Inflammatory macrophage treated with lipopolysaccharide for 1 hour (primary cell): Measurements from ENCODE around the gene ZBTB25.

Source experiments
- DNase-seq, 2 donors: peaks; one replicate each; pipeline ENCODE4 v3.0.0-alpha.2; 2020 to 2022

Gene ZBTB25

DNA sequence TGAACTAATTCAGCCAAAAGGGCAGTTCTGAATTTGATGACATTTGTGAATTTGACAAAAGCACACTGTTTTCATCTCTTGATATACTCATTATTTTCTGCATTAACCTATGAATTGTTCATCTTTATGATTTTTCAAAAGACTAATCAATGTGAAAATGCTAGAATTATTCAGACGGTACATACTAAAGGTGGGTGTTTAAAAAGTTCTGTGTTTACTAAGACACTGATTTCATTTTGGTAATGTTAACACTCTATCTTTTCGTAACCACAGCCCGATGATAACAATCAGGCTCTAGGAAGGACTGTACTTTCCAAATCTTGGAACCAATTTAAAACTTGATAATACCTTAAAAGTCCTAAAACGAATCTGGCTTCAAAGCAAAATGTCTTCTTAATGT lies 28.9 kb downstream of the ZBTB25 start:
- no peak for DNase-seq

- no peak for DNase-seq
Observed at GRCh38 chr14:64474041-64474440, 29.6 kb downstream of the ZBTB25 start.

DNA sequence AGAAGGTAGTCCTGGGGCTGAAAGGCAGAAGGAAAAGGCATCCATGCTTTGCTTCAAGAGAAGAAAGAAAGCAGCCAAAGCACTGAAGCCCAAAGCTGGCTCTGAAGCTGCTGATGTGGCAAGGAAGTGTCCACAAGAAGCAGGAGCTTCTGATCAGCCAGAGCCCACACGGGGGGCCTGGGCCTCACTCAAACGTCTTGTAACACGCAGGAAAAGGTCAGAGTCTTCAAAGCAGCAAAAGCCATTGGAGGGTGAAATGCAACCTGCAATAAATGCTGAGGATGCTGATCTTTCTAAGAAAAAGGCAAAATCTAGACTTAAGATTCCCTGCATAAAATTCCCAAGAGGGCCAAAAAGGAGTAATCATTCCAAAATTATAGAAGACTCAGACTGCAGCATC lies 35.2 kb downstream of the ZBTB25 start:
- DNase-seq = no peak

GRCh38 chr14:64467566-64467965 lies 36.1 kb downstream of the ZBTB25 start:
- no peak for DNase-seq

DNA sequence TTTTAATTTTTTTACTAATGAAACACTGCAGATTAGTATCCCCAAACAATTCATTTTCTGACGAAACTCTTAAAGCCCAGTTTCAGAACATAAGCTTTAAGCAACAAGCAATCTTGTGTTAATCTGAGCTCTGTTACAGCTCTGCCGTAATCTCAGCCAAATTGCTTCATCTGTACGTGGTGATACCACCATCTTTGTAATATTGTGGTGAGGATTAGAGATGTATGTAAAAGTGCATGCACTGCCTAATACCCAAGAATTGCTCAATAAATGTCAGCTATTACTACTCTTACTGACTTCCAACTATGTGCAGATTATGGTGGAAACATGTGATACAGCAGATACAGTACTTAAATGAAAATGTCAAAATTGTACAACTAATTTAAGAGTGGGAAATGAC lies 36.5 kb downstream of the ZBTB25 start:
- peak; percentile 60 to 78 for DNase-seq

GRCh38 chr14:64465831-64466554 lies 37.6 kb downstream of the ZBTB25 start:
- DNase-seq = peak in 1 of 2 donors; percentile 15

DNA sequence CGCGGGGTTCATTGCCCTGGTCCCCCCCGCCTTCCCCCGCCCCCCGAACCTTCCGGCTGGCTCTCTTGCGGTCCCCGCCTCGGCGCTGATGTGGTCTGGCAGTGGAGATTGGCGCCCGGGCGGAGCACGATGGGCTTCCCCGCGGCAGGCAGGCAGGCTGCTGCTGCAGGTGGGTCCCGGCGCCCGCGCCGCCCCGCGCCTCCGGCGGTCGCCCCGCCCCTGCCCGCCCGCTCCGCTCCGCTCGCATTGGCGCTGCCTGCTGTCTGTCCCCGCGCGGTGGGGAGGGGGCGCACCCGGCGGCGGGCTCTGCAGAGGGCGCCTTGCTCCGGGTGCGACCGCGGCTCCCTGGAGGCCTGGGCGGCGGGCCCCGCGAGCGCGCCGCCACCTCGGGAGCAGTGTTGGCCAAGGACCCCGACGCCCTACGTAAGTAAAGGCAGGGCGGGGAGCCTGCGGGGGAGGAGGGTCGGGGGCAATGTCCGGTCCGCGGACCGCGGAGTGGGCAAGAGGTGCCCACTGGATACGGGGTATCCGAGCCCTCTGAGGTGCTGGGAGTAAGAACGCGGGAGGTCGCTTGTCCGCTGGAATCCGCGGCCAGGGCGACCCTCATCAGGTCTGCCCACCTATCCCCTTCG lies 38.3 kb downstream of the ZBTB25 start, which contains the start of gene AKAP5:
AKAP5 (plus strand) TSS at position 309 of the 632 bp plus-strand sequence. CDS start 2,896 bp downstream, outside the sequence.
- DNase-seq = no peak

GRCh38 chr14:64464651-64465050 lies 39.0 kb downstream of the ZBTB25 start:
- DNase-seq = no peak

- DNase-seq = no peak
Observed at GRCh38 chr14:64463873-64464272, 39.8 kb downstream of the ZBTB25 start.

GRCh38 chr14:64463195-64463594 lies 40.4 kb downstream of the ZBTB25 start:
- DNase-seq = no peak

- no peak for DNase-seq
Observed at GRCh38 chr14:64461221-64461620, 42.4 kb downstream of the ZBTB25 start.

DNA sequence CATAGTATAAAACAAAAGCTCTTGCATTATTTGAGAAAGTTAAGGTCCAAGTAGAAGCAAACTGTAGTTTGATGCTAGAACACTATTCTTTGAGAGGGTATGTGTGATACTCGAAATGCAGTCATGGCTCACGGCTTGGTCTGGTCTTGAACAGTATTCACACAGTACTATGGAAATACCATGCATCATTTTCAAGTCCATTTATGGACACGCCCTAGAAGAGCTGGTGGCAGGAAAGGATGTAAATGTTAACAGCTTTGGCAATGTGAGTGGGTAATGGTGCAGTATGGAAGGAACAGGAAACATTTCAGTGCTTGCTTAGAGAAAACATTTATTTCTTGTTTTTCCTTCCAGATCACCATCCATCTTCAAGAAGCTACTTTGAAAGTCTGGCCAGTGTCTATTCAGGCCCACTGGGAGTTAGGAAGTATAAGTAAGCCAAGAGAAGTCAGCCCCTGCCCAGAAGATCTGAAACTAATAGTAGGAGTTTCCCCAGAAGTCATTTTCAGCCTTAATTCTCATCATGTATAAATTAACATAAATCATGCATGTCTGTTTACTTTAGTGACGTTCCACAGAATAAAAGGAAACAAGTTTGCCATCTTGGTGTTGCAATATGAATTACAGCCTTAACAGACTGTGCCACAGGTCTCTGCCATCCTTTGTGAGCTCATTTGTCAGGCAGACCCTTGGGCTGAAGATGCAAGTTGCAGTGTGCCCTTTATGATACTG lies 44.1 kb downstream of the ZBTB25 start:
- no peak for DNase-seq

DNA sequence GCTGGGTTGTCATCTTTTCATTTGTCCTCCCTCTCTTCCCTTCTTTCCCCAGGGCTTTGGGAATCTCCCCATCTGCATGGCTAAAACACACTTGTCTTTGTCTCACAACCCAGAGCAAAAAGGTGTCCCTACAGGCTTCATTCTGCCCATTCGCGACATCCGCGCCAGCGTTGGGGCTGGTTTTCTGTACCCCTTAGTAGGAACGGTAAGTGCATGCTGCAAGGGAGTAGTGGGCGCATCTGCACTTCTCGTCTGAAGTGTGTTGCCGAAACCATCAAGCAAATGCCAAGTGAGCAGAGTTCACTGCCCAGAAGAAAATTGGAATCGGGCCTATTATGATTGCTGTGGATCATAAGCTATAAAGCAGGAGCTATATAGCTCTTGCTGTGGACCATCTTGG lies 49.0 kb downstream of the ZBTB25 start:
- no peak for DNase-seq

- no peak for DNase-seq
Observed at GRCh38 chr14:64450255-64450654, 53.4 kb downstream of the ZBTB25 start.

- DNase-seq = no peak
Observed at GRCh38 chr14:64447876-64448670, 55.6 kb downstream of the ZBTB25 start.

DNA sequence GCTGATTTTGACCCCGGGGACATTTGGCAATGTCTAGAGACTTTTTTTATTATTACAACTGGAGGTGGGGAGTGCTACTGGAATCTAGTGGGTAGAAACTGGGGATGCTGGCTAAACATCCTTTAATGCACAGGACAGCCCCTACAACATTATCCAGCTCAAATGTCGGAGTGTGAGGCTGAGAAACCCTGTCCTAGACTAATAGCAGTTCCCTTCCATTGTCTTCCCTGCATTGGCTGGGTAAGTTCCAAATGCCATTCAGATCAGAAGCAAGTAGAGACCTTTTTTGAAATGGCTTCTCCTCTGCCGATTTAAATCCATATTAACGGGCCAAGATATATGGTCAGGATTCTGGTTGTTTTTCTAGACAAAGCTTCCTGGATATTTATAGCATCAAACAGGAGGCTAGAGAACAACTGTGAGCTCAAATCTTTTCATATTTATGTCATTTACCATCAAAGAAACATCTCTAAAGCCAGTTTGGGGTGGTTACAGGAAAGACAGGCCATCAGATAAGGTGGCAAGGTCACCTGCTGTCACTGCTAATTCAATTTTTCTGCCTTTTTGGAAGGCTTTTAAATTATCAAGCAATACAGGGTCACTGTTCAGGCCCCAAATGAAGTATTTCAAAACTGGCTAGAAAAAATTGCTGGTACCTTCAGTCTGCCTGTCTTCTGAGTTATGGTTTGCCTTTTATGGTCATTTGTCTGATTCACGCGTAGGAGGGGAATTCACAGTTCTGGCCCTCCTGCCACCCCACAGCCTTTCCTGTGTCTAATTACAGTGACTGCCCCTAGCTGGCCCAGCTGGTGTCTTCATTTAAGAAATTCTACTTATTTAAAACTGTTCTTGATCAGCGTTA lies 58.4 kb downstream of the ZBTB25 start:
- peak; percentile 61 to 76 for DNase-seq

DNA sequence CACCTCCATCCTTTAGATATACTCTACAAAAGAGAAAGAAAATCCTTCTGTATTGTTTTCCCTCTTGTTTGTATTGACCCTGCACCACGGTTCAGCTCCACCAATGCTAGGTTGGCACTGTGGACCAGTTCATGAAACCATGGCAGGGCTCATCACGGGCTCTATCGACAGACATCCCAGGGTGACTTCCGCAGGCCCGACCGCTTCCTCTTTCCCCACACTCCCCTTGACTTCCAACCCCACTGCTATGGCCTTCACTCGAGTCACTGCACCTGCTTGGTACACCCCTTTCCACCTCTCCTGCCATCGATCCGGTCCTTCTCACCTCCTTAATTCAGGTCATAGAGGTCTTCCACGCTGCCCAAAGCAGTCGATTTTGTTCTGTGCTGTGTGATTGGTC lies 59.5 kb downstream of the ZBTB25 start:
- no peak for DNase-seq

DNA sequence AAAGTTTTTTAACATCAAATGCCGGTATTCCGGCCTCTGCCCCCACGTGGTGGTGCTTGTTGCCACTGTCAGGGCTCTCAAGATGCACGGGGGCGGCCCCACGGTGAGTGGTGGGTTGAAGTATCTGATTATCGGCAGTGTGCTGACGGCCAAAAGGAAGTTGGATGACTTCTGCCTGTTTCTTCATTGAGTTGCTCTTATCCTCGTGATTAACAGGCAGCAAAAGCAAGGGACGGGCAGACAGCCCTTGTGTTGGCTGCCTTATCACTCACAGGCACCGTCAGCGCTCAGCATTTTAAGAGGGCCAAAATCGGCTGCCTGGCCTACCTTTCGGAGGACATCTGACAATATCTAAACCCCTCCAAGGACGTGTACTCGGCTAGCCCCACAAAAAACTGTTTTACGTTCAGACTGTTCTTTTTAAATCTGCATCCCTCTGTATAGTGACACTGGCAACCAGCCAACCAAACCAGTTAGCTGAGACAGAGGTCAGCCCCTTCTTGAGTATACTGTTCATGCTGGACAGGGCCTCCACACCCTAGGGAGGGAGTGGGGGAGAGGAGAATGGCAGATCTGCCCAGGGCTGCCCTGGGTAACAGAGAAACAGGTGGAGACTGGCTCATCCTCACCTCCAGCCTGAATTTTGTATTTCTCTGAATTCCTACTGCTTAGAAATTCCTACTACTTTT lies 61.2 kb downstream of the ZBTB25 start:
- DNase-seq = no peak

DNA sequence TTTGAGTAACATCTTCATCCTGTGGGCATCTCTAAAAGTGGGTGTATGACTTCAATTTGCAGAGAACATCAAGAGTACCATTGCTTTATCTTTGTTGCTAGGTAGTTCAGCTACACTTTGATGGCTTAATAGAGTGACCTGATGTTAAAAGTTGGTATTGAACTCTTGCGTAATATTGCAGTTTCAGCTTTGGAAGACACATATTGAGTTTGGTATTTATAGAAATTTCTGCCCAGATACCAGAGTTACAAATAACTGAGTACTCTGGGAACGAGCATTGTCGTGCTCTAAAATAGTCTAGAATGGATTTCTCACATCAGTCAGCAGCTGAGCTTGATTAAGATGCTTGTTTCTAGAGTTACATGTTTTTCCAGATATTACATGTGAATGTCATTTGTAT lies 63.1 kb downstream of the ZBTB25 start:
- DNase-seq = no peak

- no peak for DNase-seq
Observed at GRCh38 chr14:64439141-64439540, 64.5 kb downstream of the ZBTB25 start.

GRCh38 chr14:64438181-64438841 lies 65.3 kb downstream of the ZBTB25 start:
- no peak for DNase-seq
